HepG2 (cell line): ENCODE results near the gene PTPN3.

Source experiments
- MYNN ChIP-seq: sonication (generic); formaldehyde crosslinking; IDR thresholded peaks from 2 replicates; pipeline ENCODE4 v1.4.0; 2020; ENCODE audit warnings: mild to moderate bottlenecking, low read depth, missing genetic modification reagents
- SIX1 ChIP-seq: sonication (generic); formaldehyde crosslinking; IDR thresholded peaks from 2 replicates; pipeline ENCODE4 v1.4.0; 2020; ENCODE audit warnings: missing genetic modification reagents, borderline replicate concordance
- ZNF619 ChIP-seq: sonication (generic); formaldehyde crosslinking; IDR thresholded peaks from 2 replicates; pipeline ENCODE4 v1.4.0; 2020; ENCODE audit warnings: mild to moderate bottlenecking, missing genetic modification reagents
- TF ChIP-seq, protein P1 (sequence below): IDR thresholded peaks from 2 replicates; pipeline ENCODE4 v1.6.1; 2012; ENCODE audit warnings: low read length, improper control_type of control experiment

DNA sequence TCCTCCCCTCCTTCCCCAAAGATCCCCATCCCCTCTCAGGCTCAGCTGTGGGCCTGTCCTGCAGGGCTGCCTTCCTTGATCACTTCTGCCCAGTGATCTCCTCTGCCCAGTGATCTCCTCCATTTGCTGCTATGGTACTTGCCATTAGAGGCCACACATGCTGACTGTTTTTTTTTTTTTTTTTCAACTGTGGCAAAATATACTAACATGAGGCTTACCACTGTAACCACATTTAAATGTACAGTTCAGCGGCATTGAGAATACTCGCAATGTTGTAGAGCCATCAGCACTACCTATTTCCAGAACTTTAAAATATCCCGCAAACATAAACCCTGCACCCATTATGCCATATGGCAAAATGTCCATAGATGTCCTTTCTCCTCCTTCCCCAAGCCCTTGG, 115.5 kb downstream of the PTPN3 start:
- TF ChIP-seq, protein P1, sequence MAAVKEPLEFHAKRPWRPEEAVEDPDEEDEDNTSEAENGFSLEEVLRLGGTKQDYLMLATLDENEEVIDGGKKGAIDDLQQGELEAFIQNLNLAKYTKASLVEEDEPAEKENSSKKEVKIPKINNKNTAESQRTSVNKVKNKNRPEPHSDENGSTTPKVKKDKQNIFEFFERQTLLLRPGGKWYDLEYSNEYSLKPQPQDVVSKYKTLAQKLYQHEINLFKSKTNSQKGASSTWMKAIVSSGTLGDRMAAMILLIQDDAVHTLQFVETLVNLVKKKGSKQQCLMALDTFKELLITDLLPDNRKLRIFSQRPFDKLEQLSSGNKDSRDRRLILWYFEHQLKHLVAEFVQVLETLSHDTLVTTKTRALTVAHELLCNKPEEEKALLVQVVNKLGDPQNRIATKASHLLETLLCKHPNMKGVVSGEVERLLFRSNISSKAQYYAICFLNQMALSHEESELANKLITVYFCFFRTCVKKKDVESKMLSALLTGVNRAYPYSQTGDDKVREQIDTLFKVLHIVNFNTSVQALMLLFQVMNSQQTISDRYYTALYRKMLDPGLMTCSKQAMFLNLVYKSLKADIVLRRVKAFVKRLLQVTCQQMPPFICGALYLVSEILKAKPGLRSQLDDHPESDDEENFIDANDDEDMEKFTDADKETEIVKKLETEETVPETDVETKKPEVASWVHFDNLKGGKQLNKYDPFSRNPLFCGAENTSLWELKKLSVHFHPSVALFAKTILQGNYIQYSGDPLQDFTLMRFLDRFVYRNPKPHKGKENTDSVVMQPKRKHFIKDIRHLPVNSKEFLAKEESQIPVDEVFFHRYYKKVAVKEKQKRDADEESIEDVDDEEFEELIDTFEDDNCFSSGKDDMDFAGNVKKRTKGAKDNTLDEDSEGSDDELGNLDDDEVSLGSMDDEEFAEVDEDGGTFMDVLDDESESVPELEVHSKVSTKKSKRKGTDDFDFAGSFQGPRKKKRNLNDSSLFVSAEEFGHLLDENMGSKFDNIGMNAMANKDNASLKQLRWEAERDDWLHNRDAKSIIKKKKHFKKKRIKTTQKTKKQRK = no peak
- TF ChIP-seq SIX1 (no peak), ZNF619 (CRISPR knock-in tag) (no peak), MYNN (CRISPR knock-in tag) (no peak)
